ENCODE data around the gene DUS1L.
A peak's percentile ranks its signal among the peaks of the same experiment; 100 is the strongest.

Gene DUS1L

DNA sequence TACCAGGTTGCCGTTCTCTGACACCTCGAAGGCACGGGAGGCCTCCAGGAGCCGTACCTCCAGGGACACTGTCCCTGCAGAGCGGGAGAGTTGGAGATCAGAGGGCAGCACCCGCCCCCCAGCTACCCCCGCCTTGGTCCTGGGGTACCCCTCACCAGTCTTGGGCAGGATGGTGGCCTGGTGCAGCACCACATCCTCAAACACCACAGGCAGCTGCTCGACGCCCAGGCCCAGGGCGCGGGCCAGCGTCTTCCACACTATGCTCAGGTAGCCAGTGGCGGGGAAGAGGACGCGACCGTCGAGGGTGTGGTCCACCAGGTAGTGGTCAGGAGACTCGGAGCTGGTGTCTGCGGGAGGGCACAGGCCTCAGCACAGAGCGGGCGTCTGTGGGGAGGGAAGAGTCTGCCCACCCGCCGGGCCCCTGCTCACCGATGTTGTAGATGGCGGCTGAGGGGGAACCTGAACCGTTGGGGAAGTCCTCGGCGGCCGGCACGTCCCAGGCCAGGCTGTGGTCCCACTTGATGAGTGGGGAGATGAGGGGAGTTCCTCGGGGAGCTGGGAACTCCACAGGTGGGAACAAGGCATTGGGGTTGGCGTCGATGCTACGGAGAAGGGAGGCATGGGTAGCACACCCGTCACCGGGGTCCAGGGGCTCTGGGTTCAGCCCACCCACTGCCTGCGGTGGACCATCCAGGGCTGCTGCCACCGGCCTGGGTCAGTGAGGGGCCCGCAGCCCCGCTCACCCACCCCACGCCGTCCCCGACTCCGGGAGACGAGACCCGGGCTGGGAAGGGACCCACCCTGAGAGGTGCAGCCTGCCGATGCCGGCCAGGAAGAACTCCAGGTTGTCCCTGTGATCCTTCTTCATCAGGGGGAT, 22.6 kb upstream of the DUS1L start:
- TF ChIP-seq POLR2A (IDR thresholded peaks at IDR 0.05; ENCODE audit: extremely low read depth, insufficient read length), result peak; percentile 20
- TF ChIP-seq MYC (IDR thresholded peaks at IDR 0.05; ENCODE audit: low read depth, low read length), result no peak
- no peak for DNase-seq (ENCODE audit: low read depth)
- H3K4me3 ChIP-seq (ENCODE audit: low read depth, low read length), result no peak overlapping the region

DNA sequence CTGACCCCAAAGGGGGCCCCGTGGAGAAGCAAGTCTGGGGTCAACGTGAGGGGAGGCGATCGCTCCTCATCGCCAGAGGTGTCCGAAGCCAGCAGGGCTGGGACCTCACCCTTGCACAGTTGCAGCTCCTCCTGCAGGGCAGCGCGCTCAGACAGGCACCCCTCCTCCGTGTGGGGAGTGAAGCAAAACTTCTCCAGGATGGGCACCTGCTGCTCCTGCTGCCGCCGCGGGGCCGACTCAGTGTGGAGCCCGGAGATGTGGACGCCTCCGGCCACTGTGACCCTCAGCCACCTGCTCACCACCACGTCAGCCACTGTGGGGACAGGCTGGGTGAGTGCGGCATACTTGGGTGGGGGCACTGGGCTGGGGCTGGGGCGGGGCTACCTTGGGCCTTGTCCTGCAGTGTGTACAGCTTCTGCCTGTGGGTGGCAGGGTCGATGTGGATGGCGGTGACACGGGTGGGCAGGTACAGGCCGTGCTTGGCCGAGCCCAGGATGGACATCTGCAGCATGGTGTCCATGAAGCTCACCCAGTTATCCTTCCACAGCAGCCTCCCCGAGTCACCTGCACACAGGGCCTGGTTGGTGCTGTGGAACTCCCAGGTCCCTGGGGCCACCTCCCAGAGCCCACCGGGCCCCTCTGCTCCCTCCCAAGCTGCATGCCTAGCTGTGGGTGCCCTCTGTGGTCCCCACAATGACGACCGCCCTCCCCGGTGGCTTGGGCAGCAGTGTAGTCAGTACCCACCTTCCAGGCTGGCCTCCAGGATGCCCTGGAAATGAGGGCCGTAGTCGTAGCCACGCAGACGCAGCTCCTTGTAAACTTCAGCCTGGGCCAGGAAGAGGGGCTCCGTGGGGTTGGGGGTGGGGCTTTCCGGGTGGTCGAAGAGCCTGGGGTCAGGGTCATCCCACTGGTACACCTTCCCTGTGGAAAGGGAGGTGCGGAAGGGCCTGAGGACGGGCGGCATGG, 21.6 kb upstream of the DUS1L start:
- no peak for DNase-seq (ENCODE audit: low read depth)
- no peak overlapping the region for H3K4me3 ChIP-seq (ENCODE audit: low read depth, low read length)

DNA sequence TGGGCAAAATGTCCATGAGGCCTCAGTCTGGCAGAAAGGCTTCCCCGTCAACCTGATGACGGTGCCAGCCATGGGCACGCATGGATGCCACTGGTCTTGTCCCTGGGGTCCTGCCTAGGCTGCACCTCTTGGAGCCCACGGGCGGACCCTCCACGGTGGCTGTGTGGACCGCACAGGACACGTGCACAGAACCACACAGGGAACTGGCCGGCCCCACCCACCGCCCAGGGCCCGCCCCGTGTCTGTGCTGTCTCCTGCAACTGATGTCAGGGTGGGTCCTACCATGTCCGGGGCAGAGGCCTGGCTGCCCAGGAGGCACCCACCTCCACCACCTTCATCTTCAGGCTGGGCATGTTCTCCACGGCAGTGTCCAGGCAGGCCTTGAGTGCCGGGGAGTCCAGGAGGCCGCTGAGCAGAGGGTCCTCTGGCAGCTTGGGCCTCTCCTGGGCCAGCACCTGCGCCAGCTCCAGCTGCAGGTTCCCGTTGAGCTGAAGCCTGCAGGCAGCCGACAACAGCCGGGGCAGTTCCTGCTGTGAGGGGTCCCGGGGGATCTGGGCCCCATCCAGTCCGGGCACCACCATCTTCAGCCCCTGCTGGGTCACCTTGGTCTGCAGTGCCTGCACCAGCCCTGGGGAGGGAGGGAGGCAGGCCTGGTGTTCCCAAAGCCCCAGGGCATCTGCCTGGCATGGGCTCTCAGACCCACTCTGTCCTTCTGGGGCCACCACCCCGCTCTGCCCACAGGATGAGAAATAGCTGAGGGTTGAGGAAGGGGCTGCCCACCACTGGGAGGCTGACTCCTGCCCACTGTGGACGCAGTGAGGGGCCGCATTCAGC, 20.5 kb upstream of the DUS1L start:
- no peak overlapping the region for H3K4me3 ChIP-seq (ENCODE audit: low read depth, low read length)
- no peak for DNase-seq (ENCODE audit: low read depth)
- TF ChIP-seq, protein P1, sequence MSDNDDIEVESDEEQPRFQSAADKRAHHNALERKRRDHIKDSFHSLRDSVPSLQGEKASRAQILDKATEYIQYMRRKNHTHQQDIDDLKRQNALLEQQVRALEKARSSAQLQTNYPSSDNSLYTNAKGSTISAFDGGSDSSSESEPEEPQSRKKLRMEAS (IDR thresholded peaks at IDR 0.05; ENCODE audit: low read depth, low read length), result no peak
- TF ChIP-seq POLR2A (IDR thresholded peaks at IDR 0.05; ENCODE audit: extremely low read depth, insufficient read length), result no peak
- no peak for TF ChIP-seq MYC (IDR thresholded peaks at IDR 0.05; ENCODE audit: low read depth, low read length)
- TF ChIP-seq, protein P2, sequence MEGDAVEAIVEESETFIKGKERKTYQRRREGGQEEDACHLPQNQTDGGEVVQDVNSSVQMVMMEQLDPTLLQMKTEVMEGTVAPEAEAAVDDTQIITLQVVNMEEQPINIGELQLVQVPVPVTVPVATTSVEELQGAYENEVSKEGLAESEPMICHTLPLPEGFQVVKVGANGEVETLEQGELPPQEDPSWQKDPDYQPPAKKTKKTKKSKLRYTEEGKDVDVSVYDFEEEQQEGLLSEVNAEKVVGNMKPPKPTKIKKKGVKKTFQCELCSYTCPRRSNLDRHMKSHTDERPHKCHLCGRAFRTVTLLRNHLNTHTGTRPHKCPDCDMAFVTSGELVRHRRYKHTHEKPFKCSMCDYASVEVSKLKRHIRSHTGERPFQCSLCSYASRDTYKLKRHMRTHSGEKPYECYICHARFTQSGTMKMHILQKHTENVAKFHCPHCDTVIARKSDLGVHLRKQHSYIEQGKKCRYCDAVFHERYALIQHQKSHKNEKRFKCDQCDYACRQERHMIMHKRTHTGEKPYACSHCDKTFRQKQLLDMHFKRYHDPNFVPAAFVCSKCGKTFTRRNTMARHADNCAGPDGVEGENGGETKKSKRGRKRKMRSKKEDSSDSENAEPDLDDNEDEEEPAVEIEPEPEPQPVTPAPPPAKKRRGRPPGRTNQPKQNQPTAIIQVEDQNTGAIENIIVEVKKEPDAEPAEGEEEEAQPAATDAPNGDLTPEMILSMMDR (IDR thresholded peaks at IDR 0.05; ENCODE audit: low read depth, low read length), result no peak

More for the DNA sequence above, 21.6 kb upstream of the DUS1L start:
- TF ChIP-seq POLR2A (IDR thresholded peaks at IDR 0.05; ENCODE audit: extremely low read depth, insufficient read length), result peak; percentile 9
- TF ChIP-seq, protein P1 (IDR thresholded peaks at IDR 0.05; ENCODE audit: low read depth, low read length), result no peak

DNA sequence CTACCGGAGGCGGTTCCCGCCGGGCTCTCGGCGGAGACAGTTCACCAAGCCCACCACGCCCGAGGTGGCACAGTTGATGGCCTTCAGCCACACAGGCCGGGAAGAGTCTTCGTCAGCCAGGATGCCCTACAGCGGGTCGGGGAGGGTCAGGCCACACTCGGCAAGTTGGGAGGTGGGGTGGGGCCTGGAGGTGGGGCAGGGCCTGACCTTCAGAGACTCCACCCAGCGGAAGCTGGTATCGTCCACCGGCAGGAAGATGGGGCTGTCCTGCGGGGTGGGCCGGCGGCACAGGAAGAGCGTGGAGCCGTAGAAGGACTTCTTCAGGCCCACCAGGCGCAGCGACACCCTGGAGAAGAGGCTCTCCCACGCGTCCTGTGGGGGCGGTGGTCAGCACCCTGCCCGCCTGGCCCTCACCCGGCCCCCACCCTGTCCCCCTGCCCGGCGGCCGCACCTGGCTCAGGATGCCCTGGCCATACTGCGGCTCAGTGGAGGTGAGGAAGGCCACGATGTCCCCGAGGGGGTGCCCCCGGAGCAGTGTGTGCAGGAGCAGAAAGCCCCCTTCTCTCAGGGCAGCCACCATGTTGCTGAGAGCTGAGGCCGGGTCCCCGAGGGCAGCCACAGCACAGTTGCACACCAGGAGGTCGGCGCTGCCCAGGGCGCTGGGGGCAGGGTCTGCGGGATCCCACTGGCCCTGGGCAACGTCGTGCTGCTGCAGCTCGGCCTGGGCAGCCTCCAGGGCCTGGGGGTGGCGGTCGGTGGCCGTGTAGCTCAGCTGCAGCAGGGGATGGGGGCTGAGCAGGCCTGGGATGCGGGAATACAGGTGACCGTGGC, 19.6 kb upstream of the DUS1L start:
- TF ChIP-seq POLR2A (IDR thresholded peaks at IDR 0.05; ENCODE audit: extremely low read depth, insufficient read length) (no peak), MYC (IDR thresholded peaks at IDR 0.05; ENCODE audit: low read depth, low read length) (no peak)
- TF ChIP-seq, protein P1 (IDR thresholded peaks at IDR 0.05; ENCODE audit: low read depth, low read length), result no peak
- TF ChIP-seq, protein P2 (IDR thresholded peaks at IDR 0.05; ENCODE audit: low read depth, low read length), result no peak
- no peak for DNase-seq (ENCODE audit: low read depth)
- no peak overlapping the region for H3K4me3 ChIP-seq (ENCODE audit: low read depth, low read length)

DNA sequence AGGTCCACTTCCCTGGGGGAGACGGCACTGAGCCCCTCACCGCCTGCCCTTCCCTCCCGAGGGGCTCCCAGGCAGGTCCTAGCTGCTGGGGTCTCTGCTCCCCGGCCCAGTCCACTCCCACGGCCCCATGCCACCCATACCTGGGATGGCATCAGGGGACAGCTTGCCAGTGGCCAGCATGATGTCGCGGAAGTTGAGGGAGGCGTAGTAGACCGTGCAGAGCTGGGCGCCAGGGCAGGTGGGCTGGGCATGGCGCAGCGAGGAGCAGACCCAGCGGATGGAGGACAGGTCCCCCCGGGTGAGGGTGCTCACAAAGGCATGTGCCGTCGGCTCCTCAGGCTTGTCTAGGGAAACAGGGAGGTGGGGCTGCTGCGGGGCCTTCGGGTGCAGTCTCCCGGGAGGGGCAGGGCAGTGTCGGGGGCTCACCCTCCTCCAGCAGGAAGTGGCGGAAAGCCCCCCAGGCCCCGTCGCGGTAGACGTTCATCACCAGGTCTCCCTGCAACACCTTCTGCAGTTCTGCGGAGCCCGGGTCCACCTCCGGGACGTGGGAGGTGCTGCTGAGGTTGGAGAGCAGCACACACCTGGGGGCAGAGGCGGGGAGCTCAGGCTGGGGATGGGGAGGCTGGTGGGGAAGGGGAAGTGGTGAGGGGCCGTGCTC, 18.9 kb upstream of the DUS1L start:
- TF ChIP-seq POLR2A (IDR thresholded peaks at IDR 0.05; ENCODE audit: extremely low read depth, insufficient read length), result peak; percentile 21
- TF ChIP-seq, protein P1 (IDR thresholded peaks at IDR 0.05; ENCODE audit: low read depth, low read length), result no peak
- TF ChIP-seq, protein P2 (IDR thresholded peaks at IDR 0.05; ENCODE audit: low read depth, low read length), result no peak
- no peak for TF ChIP-seq MYC (IDR thresholded peaks at IDR 0.05; ENCODE audit: low read depth, low read length)
- no peak overlapping the region for H3K4me3 ChIP-seq (ENCODE audit: low read depth, low read length)
- DNase-seq (ENCODE audit: low read depth), result no peak
